CD4-positive, alpha-beta memory T cell (primary cell): ENCODE measurements around the gene MSH6. TPM values are rescaled to one million over a fixed set of nuclear protein-coding genes. Genes with fewer than 3 reads are reported as not detected.

ENCODE experiments used
- CTCF ChIA-PET: fragments of 350-600 bp; sonication (Branson Sonifier 250); formaldehyde crosslinking; loops from one replicate; lab custom pipeline; 2021; ENCODE audit warnings: inconsistent platforms; ENCODE audit not compliant: partially characterized antibody; lab: Charles Lee
- POLR2A ChIA-PET: fragments of 350-600 bp; sonication (Branson Sonifier 250); formaldehyde crosslinking; loops from one replicate; lab custom pipeline; 2021; ENCODE audit not compliant: partially characterized antibody; lab: Charles Lee
- DNase-seq, 5 donors: peaks; one replicate each; pipeline versions ENCODE4 v3.0.0 to v3.0.0-alpha.2; 2020 to 2022; ENCODE audit warnings: mixed read lengths in 1 of 5
- H3K27ac ChIP-seq: one replicate; pipeline ENCODE4 v1.7.0; 2013; ENCODE audit warnings: low read depth, low read length
- H3K27me3 ChIP-seq: 2 replicates; pipeline ENCODE4 v1.7.0; 2013; ENCODE audit warnings: mild to moderate bottlenecking, low read length, moderate library complexity; ENCODE audit not compliant: insufficient read depth
- H3K36me3 ChIP-seq: 2 replicates; pipeline ENCODE4 v1.7.0; 2013; ENCODE audit warnings: mild to moderate bottlenecking, low read length, moderate library complexity; ENCODE audit not compliant: insufficient read depth
- H3K4me1 ChIP-seq: 2 replicates; pipeline ENCODE4 v1.7.0; 2013; ENCODE audit warnings: mild to moderate bottlenecking, low read length, moderate library complexity; ENCODE audit not compliant: insufficient read depth
- H3K4me3 ChIP-seq, 2 donors: one replicate each; pipeline ENCODE4 v1.7.0; 2013; ENCODE audit warnings: low read length in 2 of 2, mild to moderate bottlenecking in 1 of 2
- H3K9me3 ChIP-seq, 2 donors: one replicate each; pipeline ENCODE4 v1.7.0; 2013; ENCODE audit warnings: low read length in 2 of 2, control low read depth in 1 of 2; ENCODE audit not compliant: control insufficient read depth in 1 of 2
- H3K27ac Mint-ChIP-seq, 7 donors: one replicate each; pipeline ENCODE4 v1.8.0; 2020 to 2021; ENCODE audit warnings: mixed read lengths in 7 of 7, mild to moderate bottlenecking in 6 of 7, inconsistent platforms in 3 of 7, moderate library complexity in 3 of 7
- H3K27me3 Mint-ChIP-seq, 2 donors: one replicate each; pipeline ENCODE4 v1.8.0; 2020 to 2021; ENCODE audit warnings: mixed read lengths in 2 of 2
- H3K36me3 Mint-ChIP-seq, 2 donors: one replicate each; pipeline ENCODE4 v1.8.0; 2020 to 2021; ENCODE audit warnings: mixed read lengths in 2 of 2, inconsistent platforms in 1 of 2, mild to moderate bottlenecking in 1 of 2
- H3K4me1 Mint-ChIP-seq, 4 donors: one replicate each; pipeline ENCODE4 v1.8.0; 2020 to 2021; ENCODE audit warnings: mixed read lengths in 4 of 4, mild to moderate bottlenecking in 1 of 4
- H3K4me3 Mint-ChIP-seq, 8 donors: one replicate each; pipeline ENCODE4 v1.8.0; 2020 to 2021; ENCODE audit warnings: mixed read lengths in 8 of 8, mild to moderate bottlenecking in 7 of 8, moderate library complexity in 6 of 8, inconsistent platforms in 3 of 8
- H3K9me3 Mint-ChIP-seq, 8 donors: one replicate each; pipeline ENCODE4 v1.8.0; 2020 to 2021; ENCODE audit warnings: mixed read lengths in 8 of 8, mild to moderate bottlenecking in 5 of 8, inconsistent platforms in 3 of 8, moderate library complexity in 1 of 8
- intact Hi-C: fragments of 100-400 bp; cut with micrococcal nuclease; formaldehyde crosslinking; loops from one replicate; pipeline ENCODE4 v1.15.1; 2023
- polyA plus RNA-seq, 2 donors: library from polyadenylated mRNA; unstranded; fragments of 300-500 nt; fragmentation: Illumina TruSeq; gene quantifications; one replicate each; pipeline ENCODE4 v1.2.3, GENCODE V29; 2021
- total RNA-seq, 2 experiments: library from RNA; stranded (reverse); gene quantifications; one replicate each; pipeline ENCODE4 v1.2.3, GENCODE V29; 2021

MSH6 gene
- total and polyA plus RNA-seq, 4 experiments from 2014 or later = 11.9 to 49.9 (median 37.6) TPM

DNA sequence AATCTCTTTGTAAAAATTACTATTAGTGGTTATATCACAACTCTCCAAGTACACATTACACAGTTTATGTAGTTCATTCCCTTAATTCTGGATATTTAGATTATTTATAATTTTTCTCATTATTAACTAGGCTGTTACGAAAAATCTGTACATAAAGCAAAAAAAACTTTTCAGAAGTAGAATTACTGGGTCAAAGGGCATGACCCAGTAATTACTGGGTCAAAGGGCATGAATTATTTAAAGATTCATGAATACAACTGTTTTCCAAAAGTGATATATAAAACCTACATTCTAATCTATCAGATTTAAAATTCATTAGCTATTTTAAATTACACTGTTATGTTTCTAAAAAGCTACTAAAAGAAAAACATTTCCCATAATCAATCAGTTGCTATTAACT, 55.3 kb downstream of the MSH6 start:
- Mint-ChIP-seq H3K27ac (no peak overlapping the region), H3K27me3 (no peaks in the 10 kb centered on the region), H3K36me3 (peaks cover 29 to 53% of the 10 kb centered on the region in 2 donors), H3K4me3 (no peak overlapping the region), H3K4me1 (peaks cover 6 to 19% (median 12%) of the 10 kb centered on the region in 4 donors), H3K9me3 (no peaks in the 10 kb centered on the region)
- Histone ChIP-seq H3K4me1 (no peaks in the 10 kb centered on the region), H3K4me3 (no peak overlapping the region), H3K27ac (no peak overlapping the region), H3K27me3 (no peaks in the 10 kb centered on the region), H3K9me3 (no peaks in the 10 kb centered on the region), H3K36me3 (peaks cover 38% of the 10 kb centered on the region)
- intact Hi-C loops = no loop called here
- ChIA-PET CTCF (interaction anchor here (0.7 to 2.2 kb wide), 3 partner anchors 12 to 71 kb away, joined by 3 to 6 read pairs (median 3); no protein-coding TSS in a partner anchor), POLR2A (no interaction called here)
- DNase-seq = no peak

DNA sequence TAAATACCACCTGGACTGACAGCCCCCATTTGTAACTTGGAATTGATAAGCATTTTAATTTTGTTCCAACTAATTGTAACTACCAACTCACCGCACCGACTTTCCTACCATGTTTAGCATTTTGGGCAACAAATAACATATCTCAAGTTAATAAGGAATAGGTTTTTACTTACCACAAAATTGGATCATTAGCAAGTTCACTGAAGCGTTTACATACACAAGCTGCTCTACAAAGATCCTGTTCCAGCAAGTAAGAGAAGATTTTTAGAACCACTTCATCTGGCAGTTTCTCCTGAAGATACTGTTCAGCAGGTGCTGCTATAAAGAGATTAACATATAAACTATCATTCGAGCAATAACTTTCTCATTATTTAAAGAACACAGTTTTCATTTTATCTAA, 55.7 kb downstream of the MSH6 start:
- Mint-ChIP-seq H3K36me3 (peaks cover 29 to 55% of the 10 kb centered on the region in 2 donors), H3K9me3 (no peaks in the 10 kb centered on the region), H3K4me3 (no peak overlapping the region), H3K27me3 (no peaks in the 10 kb centered on the region), H3K27ac (no peak overlapping the region), H3K4me1 (peaks cover 11 to 23% (median 14%) of the 10 kb centered on the region in 4 donors)
- H3K4me1 ChIP-seq = no peaks in the 10 kb centered on the region
- no peaks in the 10 kb centered on the region for H3K27me3 ChIP-seq
- intact Hi-C loops = no loop called here
- POLR2A ChIA-PET = no interaction called here
- no peaks in the 10 kb centered on the region for H3K9me3 ChIP-seq
- no peak overlapping the region for H3K27ac ChIP-seq
- H3K4me3 ChIP-seq = no peak overlapping the region
- CTCF ChIA-PET = interaction anchor here (1.5 to 2.2 kb wide), 2 partner anchors 11 to 71 kb away, joined by 3 to 6 read pairs; no protein-coding TSS in a partner anchor
- H3K36me3 ChIP-seq = peaks cover 38% of the 10 kb centered on the region
- no peak for DNase-seq

DNA sequence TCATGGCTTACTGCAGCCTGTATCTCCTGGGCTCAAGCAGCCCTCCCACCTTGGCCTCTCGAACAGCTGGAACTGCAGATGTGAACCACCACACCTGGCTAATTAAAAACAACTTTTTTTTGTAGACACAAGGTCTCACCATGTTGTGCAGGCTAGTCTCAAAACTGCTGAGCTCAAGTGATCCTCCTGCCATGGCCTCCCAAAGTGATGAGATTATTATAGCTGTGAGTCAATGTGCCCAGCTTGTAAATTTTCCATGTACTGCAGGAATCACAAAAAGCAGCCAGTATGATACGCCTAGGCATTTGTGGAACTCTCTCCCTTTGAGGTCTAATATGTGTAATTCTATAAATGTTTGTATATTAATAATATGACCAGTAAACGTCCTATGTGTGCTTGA, 59.9 kb downstream of the MSH6 start:
- H3K4me3 ChIP-seq = no peak overlapping the region
- peaks cover 17 to 49% (median 28%) of the 10 kb centered on the region in 4 donors for H3K4me1 Mint-ChIP-seq
- POLR2A ChIA-PET = interaction anchor here (0.7 to 1.1 kb wide), 3 partner anchors 12 to 402 kb away, joined by 3 read pairs; no protein-coding TSS in a partner anchor

DNA sequence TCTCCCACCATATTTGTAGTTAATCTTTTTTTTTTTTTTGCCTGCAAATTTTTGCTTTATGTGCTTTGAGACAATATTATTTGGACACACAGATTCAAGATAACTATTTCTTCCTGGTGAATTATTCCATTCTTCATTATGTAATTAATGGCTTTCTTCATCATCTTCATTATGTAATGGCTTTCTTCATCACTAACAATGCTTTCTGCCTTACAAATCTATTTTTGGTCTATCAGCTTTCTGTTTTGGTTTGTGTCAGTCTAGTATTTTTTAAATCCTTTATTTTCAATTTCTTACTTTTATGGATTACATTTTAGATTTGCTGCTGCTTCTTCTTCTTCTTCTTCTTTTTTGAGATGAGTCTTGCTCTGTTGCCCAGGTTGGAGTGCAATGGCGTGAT, 60.5 kb downstream of the MSH6 start:
- Histone ChIP-seq H3K27ac (no peak overlapping the region), H3K4me1 (peaks cover 12% of the 10 kb centered on the region), H3K36me3 (peaks cover 11% of the 10 kb centered on the region), H3K4me3 (no peak overlapping the region), H3K9me3 (no peaks in the 10 kb centered on the region), H3K27me3 (no peaks in the 10 kb centered on the region)
- H3K27ac Mint-ChIP-seq = peak overlapping the region in 4 of 7 donors; percentile 8 to 68 (median 24)
- peaks cover 12 to 25% of the 10 kb centered on the region in 2 donors for H3K36me3 Mint-ChIP-seq
- DNase-seq = no peak
- H3K9me3 Mint-ChIP-seq = no peaks in the 10 kb centered on the region
- peaks cover 19 to 53% (median 30%) of the 10 kb centered on the region in 4 donors for H3K4me1 Mint-ChIP-seq
- intact Hi-C loops = no loop called here
- H3K27me3 Mint-ChIP-seq = no peaks in the 10 kb centered on the region
- H3K4me3 Mint-ChIP-seq = no peak overlapping the region
- ChIA-PET POLR2A (interaction anchor here (1.0 kb wide), 1 partner anchor 12 kb away, joined by 3 read pairs; no protein-coding TSS in a partner anchor), CTCF (interaction anchor here (1.1 to 1.6 kb wide), 2 partner anchors 12 to 263 kb away, joined by 4 to 5 read pairs; no protein-coding TSS in a partner anchor)

More for the DNA sequence above, 59.9 kb downstream of the MSH6 start:
- CTCF ChIA-PET = interaction anchor here (1.0 to 1.6 kb wide), 4 partner anchors 13 to 264 kb away, joined by 4 to 5 read pairs (median 4); no protein-coding TSS in a partner anchor
- intact Hi-C loops = no loop called here
- no peak for DNase-seq
- no peaks in the 10 kb centered on the region for H3K9me3 Mint-ChIP-seq
- H3K36me3 ChIP-seq = peaks cover 12% of the 10 kb centered on the region
- H3K36me3 Mint-ChIP-seq = peaks cover 12 to 26% of the 10 kb centered on the region in 2 donors
- H3K27ac Mint-ChIP-seq = peak overlapping the region in 2 of 7 donors; percentile 54 to 68
- no peaks in the 10 kb centered on the region for H3K27me3 Mint-ChIP-seq
- no peaks in the 10 kb centered on the region for H3K27me3 ChIP-seq
- H3K4me3 Mint-ChIP-seq = no peak overlapping the region
- H3K9me3 ChIP-seq = no peaks in the 10 kb centered on the region
- H3K27ac ChIP-seq = no peak overlapping the region
- H3K4me1 ChIP-seq = peaks cover 12% of the 10 kb centered on the region

DNA sequence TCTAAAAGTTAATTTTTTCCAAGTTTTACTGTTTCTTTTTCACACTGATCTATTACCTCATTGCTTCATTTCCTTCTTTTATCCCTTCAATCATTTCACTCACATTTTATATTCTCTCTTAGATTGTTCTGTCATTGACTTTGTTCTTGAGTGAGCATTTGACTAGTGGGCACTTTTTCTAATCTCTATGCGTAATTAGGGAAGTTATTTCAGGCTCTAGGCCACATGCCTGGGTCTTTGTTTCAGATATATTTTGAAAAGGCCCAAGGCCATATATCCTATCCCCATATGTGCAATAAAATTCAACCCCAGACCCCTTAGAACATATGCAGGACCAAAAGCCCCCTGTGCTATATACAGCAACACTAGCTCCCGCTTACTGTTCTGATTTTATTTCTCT, 61.2 kb downstream of the MSH6 start:
- H3K9me3 ChIP-seq = no peaks in the 10 kb centered on the region
- no peak overlapping the region for H3K27ac ChIP-seq
- Mint-ChIP-seq H3K27me3 (no peaks in the 10 kb centered on the region), H3K4me1 (peaks cover 18 to 53% (median 29%) of the 10 kb centered on the region in 4 donors), H3K36me3 (peaks cover 4 to 19% of the 10 kb centered on the region in 2 donors), H3K4me3 (peak overlapping the region in 1 of 8 donors; percentile 8), H3K27ac (peak overlapping the region in 5 of 7 donors; percentile 5 to 52 (median 24)), H3K9me3 (no peaks in the 10 kb centered on the region)
- CTCF ChIA-PET = interaction anchor here (2.9 kb wide), 1 partner anchor 14 kb away, joined by 18 read pairs; no protein-coding TSS in a partner anchor
- H3K27me3 ChIP-seq = no peaks in the 10 kb centered on the region
- POLR2A ChIA-PET = no interaction called here
- H3K4me1 ChIP-seq = peaks cover 12% of the 10 kb centered on the region
- H3K4me3 ChIP-seq = no peak overlapping the region
- DNase-seq = no peak
- intact Hi-C loops = no loop called here
- H3K36me3 ChIP-seq = peaks cover 4% of the 10 kb centered on the region

DNA sequence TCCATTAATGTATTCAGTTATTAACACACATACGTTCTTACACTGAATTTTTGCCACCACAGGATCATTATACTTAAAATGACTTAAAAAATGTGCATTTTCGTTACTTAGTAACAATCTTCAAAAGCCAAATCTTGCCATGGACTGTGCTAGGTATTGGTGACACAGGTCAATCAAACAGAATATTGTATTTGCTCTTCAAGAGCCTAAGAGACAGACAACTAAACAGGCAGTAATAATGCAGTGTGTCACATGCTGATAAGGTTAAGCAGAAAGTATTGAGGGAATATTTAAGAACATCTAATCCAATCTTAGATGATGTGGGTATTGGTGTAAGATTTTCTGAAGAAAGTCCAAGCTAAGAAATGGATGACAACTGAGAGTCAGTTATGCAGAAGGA, 66.4 kb downstream of the MSH6 start:
- Mint-ChIP-seq H3K27ac (peak overlapping the region in 1 of 7 donors; percentile 5), H3K4me3 (peak overlapping the region in 1 of 8 donors; percentile 10), H3K36me3 (peaks cover 0 to 10% of the 10 kb centered on the region in 2 donors), H3K27me3 (no peaks in the 10 kb centered on the region), H3K9me3 (peaks cover 0 to 2% (median 0%) of the 10 kb centered on the region in 8 donors), H3K4me1 (peaks cover 31 to 68% (median 45%) of the 10 kb centered on the region in 4 donors)
- Histone ChIP-seq H3K36me3 (no peaks in the 10 kb centered on the region), H3K9me3 (no peaks in the 10 kb centered on the region), H3K4me1 (peaks cover 9% of the 10 kb centered on the region), H3K4me3 (no peak overlapping the region), H3K27me3 (no peaks in the 10 kb centered on the region), H3K27ac (no peak overlapping the region)
- ChIA-PET POLR2A (no interaction called here), CTCF (interaction anchor here (1.4 kb wide), 1 partner anchor 9 kb away, joined by 3 read pairs; no protein-coding TSS in a partner anchor)
- intact Hi-C loops = no loop called here
- no peak for DNase-seq

DNA sequence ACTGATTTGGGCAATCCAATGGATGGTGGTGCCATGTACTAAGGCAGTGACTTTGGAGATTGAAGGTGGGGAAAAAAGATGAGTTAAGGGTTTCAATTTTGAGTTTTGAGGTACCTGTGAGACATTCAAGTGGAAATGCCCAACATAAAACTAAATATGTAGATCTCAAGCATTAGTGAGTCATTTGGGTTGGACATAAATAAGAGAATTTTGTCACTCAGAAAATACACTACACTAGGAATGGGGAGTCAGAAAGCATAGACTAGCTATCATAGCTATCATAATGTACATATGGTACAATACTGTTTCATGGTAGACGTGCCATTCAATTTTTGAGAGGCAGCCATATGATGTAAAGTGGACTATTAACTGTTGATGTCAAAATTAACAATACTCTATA, 67.3 kb downstream of the MSH6 start:
- H3K27ac Mint-ChIP-seq = peak overlapping the region in 2 of 7 donors; percentile 57 to 74
- intact Hi-C loops = no loop called here
- CTCF ChIA-PET = interaction anchor here (0.7 to 1.4 kb wide), 3 partner anchors 8 to 11 kb away, joined by 3 read pairs; no protein-coding TSS in a partner anchor
- peak overlapping the region in 2 of 8 donors; percentile 16 to 33 for H3K4me3 Mint-ChIP-seq
- no peaks in the 10 kb centered on the region for H3K27me3 Mint-ChIP-seq
- H3K36me3 Mint-ChIP-seq = peaks cover 0 to 10% of the 10 kb centered on the region in 2 donors
- H3K9me3 Mint-ChIP-seq = peaks cover 0 to 2% (median 0%) of the 10 kb centered on the region in 8 donors
- no peaks in the 10 kb centered on the region for H3K9me3 ChIP-seq
- no peak for DNase-seq
- no peaks in the 10 kb centered on the region for H3K36me3 ChIP-seq
- H3K4me1 Mint-ChIP-seq = peaks cover 30 to 65% (median 43%) of the 10 kb centered on the region in 4 donors
- H3K4me1 ChIP-seq = peaks cover 5% of the 10 kb centered on the region
- no peaks in the 10 kb centered on the region for H3K27me3 ChIP-seq
- no peak overlapping the region for H3K4me3 ChIP-seq
- POLR2A ChIA-PET = no interaction called here
- no peak overlapping the region for H3K27ac ChIP-seq
